ENCODE data around the gene PLAC1.

The PLAC1 gene

DNA sequence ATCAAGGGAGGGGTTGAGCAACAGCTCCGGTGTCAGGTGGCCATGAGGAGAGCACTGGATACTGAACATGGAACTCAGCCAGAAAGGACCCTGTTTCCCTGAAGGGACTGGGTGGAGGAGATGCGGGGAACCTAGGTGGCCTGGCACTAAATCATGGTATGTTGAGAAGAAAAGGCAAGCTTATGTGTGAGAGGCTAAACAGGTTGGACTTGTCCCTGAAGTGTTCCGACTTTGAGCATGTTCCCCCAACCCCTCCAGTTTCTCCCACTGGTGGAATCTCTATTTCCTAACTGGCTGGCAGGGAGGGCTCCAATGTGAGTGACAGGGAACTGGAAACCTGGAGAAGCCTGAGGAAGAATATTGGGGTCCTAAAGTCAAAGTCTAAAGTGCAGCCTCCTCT is 69.5 kb downstream of the PLAC1 start:
- DNase-seq (ENCODE audit: low read depth in 3 of 3), result no peak

DNA sequence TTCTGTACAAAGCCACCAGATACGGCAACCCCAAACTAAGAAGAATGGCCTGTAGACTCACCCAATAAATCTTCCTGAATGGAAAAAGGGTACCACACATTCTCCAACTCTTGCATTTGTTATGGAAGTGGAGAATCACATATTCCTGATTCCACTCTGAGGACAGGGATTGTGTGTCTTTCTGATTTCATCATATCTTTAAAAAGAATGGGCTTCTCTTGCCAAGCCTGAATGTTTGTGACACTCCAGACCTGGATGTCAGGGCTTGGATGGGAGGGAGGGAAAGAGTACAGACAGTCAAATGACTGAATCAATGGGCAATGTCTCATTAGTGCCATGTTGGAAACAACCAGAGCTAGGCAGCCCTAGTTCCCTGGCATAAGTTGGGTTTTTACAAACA is 77.4 kb downstream of the PLAC1 start:
- no peak for DNase-seq (ENCODE audit: low read depth in 3 of 3)

DNA sequence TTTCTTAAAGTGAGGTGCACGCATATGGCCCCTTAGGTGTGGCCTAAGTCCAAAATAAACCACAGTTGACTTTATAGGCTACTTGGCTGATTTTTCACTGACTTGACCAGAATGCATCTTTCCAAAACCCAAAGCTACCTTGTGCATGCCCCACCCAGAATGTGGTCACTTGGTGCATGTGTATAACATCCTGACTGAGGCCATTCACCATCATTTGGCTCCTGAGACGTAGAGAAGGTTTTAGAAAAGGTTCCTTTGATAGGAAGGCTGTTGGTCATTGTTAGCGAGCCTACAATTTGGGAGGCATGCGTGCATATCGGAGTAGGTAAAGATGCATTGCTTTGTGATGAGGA is 84.6 kb downstream of the PLAC1 start:
- no peak for DNase-seq (ENCODE audit: low read depth in 3 of 3)

DNA sequence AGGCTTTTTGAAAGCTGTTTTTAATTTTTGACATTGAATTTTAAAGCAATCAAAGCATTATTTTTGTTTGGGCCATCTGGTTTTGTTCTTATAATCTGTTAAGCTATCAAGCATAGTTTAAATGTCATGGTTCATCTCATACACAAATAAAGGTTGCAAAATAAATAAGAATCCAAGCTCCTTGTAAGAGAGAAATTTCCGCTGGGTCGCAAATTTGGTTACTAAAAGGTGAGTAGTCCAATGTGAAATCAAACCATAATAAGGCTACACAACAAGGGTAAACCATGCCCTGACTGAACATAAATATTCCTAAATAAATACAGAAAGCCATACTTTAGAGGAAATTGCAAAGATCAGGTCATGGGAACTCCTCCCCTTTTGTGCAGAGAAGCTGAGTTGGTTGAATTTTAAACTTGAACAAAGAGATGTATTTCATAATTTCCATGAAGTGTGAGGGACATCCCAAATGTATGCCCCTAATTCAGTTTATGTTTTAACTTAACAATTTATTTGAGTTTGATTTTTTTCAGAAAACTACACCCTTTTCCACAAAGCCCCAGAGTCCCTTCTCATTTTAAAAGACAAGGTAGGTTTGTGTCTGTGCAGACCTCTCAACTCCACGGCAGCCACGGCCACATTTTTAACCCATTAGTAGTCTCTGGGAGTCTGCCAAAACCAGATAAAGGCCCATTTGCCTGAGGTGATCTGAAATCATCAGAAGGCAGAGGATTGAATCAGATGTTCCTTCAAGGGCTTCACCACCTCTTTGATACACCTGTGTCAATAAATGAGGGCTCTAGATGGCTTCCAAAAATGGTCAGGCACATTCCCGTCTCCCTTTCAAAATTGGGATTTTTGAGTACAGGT is 85.2 kb downstream of the PLAC1 start:
- DNase-seq (ENCODE audit: low read depth in 3 of 3), result no peak

DNA sequence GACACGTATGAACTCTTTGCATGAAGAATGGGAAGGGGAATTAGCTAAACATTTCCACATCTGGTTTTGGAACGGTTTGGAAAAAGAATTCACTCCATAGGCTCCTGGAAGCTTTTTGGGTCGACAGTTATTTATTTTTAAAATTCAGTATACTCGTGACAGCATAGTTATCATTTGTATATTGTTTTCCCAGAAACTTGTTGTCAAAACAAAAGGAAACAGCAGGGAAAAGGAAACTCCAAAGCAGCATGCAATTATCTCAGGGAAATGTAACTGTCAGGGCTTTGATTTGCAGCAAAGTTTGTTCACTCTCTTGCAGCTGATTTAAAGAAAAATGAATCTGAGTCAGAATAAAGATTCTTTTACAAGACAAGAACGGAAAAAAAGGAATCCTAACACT is 86.5 kb downstream of the PLAC1 start:
- DNase-seq (ENCODE audit: low read depth in 3 of 3), result no peak

DNA sequence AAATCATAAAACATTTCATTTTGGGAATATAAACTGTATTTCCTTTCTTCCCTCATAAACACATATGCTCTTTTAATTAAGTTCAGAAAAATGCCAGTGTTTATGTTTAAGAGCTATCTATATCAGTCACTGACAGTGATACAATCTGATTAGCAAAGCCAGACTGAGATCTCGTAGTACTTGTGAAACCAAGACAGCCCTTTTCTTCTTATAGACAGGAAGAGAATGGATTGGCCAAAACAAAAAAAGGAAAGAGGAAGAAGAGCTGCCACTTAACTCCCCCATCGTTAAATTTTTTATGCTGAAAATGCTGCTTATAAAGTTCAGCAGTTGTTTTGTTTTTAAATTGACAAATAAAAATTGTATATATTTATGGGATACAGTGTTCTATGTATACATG is 87.4 kb downstream of the PLAC1 start:
- no peak for DNase-seq (ENCODE audit: low read depth in 3 of 3)

DNA sequence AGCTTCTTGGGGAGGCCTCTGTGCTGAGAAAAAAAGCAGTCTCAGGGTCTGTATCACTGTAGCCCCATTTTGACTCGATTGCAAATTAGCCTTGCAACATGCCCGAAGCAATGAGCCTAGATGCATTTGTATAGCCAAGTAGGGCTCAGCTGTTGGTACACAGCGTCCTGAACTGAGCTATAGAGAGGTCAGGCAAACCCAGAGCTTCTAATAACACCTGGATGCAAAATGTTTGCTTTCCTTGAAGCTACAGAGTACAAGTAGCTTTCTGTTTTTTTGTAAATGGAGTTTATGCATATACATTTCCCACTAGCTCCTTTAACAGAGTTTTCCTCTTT is 87.8 kb downstream of the PLAC1 start:
- no peak for DNase-seq (ENCODE audit: low read depth in 3 of 3)

DNA sequence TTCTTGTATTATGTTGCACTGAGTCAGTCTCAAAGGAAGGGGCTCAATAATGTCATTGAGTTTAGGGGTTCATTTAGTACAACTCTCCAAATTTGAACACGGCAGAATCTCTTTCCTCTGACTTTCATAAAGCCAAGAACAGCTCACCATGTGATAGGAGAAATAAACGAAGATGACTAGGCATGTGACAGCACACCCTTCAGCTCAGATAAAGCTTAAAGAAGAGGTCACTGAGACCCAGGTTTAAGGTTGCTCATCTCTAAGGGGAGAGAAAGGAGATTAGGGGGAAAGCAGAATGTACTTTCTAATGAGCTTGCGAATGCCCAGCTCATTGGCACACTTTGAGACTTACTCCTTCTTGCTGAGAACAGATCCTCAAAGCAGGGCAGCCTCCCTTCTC is 89.0 kb downstream of the PLAC1 start:
- no peak for DNase-seq (ENCODE audit: low read depth in 3 of 3)

DNA sequence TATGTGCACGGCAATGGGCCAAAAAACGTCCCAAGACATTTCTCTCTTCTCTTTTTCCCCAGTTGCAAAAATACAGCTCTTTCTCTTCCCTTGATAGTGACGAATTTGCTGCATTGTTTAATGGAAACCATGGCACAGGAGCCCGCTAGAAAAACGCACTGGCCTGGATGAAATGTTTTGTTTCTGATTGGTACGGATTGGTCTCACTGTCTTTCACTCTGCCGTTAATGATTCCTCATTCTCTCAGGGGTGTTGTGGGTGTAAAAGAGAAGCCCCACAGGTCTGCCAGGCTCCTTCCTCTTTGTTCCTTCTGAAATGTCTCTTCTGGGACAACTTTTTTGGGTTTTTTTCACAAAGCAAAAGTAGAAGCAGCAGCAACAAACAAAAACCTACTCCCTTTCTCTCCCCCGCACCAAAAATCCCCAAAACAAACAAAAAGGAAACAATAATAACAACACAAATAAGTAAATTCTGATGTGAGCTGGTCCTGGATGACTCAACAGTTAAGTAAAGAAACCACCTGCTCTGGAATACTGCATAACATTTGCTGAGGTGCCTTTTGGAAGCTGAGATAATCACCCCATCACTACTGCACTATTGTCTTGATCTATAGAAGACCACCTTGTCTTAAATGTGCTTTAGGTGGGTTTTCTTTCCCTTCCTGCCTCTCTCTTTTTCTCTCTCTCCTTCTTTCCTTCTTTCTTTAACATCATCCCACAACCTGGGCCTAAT is 89.8 kb downstream of the PLAC1 start:
- DNase-seq (ENCODE audit: low read depth in 3 of 3), result no peak

DNA sequence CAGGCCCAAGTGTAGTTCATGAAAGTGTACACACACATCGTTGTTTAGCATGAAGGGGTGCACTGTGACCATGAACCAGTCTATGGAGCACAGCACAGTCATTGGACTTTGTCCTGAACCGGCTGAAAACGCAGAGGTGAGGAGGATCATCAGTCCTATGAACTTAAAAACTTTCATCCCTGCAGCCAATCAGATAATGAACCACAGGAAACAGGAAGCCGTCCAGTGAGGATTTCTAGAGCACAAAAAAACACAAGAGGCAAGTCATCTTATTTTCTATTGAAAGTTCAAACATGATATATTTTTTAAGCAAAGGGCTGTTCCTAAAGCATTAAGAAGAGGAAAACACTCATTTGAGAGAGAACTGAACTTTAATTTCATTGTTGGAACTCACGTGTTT is 91.8 kb downstream of the PLAC1 start:
- no peak for DNase-seq (ENCODE audit: low read depth in 3 of 3)

DNA sequence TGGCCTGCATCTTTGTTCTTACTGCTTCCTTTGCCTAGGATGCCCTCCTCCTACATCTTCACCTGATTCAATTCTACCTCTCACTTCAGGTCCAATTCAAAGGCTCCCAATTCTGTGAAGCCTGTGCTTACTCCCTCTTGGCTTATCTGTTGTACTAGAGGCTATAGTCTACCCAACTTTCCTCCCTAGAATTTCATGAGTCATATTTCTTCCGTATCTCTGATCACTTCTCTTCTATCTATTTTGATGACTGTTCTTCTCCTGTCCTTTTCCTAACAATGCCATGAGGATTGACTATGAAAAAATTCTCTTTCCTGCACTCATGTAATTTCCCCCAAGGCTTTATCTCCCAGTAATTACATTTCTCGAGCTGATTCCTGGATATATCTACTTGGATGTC is 96.3 kb downstream of the PLAC1 start:
- DNase-seq (ENCODE audit: low read depth in 3 of 3), result no peak

DNA sequence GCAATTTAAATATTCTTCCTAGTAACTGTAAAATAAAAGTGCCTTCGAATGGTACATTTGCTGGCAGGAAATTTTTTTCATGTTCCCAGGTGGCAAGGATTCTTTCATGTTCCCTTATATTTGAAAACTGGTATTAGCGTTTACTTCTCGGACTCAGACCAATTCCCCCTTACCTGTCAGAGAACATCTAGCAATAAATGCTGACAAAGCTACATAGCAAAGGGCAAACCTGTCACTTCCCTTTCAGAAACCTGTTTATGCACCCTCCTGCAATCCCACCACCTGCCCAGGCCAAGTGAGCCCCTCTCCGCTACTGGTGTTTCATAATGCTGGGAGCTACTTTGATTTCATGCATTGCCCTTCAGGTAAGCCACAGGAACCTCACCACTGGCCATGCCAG is 100.1 kb downstream of the PLAC1 start:
- no peak for DNase-seq (ENCODE audit: low read depth in 3 of 3)

DNA sequence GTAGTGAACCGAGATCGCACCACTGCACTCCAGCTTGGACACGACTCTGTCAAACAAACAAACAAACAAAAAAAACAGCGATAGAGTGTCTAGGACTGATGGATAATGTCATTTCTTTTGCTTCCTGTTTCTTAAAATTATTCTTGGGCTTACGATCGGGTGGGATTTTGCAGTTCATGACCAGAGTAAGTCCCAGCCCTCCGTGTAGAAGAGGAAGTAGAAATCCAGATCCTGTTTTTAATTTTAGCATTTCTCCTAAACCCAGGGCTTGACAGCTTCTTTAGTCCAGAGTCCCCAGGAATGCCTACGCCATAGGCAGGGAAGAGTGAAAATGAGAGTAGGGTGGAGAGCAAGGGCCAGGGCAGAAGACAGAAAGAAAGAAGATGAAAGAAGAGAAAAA is 104.0 kb downstream of the PLAC1 start:
- DNase-seq (ENCODE audit: low read depth in 3 of 3), result no peak

DNA sequence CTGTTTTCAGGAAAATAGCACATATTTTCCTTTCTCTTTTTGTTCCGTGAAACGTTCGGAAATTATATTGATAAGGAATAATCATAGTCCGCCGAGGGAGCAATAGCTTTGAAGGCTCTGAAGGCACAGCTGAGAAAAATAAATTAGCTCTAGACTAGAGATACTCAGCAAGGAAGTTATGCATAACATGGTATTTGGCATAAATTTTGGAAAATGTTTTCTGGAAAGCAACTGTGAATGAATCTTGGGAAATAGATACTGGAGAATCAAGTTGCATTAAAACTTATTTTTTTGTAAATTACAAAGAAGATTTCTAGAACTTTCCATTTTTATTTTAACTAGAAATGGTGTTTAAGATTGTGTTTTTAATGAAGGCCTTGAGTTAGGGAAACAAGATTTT is 105.9 kb downstream of the PLAC1 start:
- DNase-seq (ENCODE audit: low read depth in 3 of 3), result no peak

DNA sequence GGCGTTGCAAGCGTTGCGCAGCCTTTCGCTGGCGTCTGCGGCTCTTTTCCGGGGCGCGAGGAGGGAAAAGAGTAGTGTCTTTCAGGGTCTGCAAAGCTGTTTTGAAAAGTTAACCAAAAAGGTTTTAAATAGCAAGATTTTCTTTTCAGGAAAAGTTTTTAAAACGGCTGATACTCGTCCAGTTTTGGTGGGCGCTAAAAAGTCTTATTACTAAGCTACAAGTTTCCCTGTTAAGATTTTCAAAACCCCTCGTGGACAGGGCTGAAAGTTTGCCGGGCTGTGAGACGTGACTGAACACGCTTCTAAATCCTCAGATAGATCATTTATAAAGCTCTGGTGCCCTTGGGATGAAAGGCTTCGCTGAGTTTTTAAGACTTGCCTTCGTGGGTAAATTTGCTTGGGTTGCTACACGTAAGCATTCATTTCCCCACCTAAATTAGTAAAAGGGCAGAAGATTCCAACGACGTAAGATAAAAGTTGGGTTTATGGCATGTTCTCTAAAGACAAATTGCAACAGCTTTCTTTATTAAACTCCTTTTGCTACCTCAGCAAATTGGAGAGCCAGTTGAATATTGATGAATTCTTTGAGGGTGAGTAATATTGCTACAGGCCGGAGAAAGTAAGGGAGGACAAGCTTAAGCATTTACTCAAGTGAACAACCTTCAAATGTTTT is 106.8 kb downstream of the PLAC1 start:
- no peak for DNase-seq (ENCODE audit: low read depth in 3 of 3)

DNA sequence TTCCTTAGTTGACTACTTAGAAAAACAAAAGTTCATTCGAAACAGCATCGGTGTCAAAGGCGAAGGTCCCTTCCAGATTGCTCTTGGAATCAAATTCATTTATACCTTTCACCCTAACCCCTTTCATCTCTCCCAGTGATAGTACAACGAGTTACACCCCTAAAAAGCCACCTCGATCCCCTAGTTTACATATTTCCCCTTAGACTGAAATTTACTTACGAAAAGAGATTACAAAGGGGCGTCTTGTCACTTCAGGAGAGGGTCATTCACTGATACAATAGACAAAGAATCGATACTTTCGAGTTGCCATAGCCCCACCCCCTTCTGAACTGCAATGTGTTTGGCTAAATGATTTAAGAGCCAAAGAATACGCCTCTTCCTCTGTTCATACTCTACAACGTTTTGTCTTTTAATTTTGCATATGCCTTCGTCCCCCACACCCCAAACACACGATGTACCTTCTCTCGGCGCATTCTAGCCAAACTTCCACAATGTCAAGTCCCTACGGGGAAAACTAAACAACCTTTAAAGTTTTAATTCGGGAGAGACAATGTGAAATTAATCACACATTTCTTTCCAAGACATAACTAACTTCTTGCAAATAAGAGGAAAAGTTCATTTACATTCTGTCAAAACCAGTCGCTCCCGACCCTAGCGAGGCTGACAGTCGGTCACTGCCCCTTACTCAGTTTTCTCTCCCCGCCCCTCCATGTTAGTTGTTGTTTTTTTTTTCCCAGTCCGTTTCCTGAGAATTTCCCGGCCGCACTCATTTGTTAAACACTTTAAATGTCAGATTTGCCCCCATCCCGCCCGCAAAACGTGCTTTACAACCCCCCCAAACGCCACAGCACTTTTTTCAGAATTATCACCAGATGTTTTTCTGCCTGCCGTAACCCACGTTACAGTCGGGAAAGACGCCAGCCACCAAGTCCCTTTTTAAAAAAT is 109.7 kb downstream of the PLAC1 start:
- no peak for DNase-seq (ENCODE audit: low read depth in 3 of 3)

DNA sequence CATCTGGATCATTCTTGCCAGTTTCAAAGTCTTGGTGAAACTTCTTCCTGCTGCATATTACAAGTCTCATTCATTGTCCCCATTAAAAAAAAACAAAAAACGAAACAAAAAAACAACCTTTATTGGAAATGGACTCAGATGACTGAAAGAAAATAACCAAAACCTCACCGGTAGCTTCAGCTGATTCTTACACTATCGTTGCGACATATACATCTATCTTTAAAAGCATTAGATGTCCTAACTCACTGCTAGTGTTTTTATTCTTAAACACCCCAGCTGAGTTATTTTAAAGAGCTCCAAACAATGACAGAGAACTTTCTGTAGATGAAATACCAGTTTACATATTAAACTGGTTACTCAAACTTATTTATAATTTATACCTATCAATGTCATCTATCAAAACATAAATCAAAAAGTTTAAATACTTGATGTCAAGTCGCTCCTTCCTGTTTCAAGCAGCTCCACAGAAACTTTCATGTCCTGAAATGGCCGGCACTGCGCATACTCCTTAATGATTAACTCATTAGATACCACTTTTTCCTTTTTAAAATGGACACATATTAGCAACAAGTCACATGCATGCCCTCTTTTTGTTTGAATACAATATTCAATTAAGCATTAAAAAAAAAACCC is 111.1 kb downstream of the PLAC1 start:
- no peak for DNase-seq (ENCODE audit: low read depth in 3 of 3)

DNA sequence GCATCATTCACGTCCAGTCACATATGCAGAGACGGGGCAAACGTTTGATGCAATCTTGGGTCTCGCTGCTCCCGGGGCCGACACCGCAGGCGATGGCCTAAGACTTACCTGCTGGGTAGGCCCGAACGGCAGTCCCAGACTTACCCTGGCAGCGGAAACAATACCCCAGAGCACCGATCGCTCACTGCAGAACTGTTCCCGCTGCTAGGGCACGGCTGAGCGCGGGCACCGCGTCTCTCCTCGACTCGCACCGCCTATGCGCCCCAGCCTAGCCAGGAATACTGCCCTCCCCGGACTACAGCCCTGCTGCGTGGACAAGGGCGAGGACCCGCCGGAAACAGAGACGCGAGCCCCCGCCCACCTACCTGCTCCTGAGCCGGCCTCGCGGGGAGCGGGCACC is 112.1 kb downstream of the PLAC1 start:
- DNase-seq (ENCODE audit: low read depth in 3 of 3), result no peak

DNA sequence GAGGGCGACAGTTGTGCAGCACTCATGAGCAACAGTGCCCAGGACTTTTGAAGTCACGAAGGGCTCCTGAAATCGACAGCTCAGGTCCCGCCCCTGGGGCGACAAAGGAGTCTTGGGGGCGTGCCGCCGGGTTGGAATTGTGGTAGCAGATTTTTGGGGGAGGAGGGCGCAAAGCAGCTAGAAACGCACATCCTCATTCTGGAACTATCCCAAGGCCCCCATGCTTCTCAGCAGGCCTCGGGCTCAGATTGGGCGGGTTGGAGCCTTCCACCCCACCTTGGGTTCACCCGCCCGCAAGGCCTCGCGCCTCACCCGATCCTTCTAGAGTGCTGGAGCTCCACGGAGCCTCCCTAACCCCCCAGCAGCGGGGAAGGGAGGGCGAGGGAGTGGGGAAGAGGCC is 112.8 kb downstream of the PLAC1 start:
- no peak for DNase-seq (ENCODE audit: low read depth in 3 of 3)

DNA sequence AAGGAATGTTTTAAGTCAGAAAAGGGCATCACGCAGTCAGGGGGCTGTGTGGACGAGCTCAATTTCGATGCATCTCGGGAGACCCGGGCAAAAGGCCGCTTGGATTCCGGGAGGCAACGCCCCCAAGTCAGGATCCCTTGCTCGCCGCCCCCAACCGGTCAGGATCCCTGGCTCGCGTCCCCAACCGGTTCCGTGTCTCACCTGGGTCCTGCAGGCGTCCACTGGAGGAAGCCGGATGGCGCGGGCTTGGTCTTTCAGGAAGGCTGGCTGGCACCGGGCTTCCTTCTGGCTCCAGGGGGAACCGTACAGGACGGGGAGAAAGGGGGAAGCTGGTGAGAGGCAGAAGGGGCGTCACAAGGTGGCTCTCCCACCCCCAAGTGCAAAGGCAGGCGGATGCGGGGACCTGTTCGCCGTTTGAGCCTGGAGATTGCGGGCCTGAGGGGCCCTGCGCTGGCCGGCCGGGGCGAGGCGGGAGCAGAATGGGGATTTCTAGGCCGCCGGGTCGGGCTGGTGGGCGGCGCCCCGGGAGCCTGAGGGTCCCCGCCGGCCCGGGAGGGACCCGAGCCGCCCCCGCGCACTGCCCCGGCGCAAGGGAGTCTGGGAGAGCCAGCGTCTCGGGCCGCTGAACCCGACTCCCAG is 113.6 kb downstream of the PLAC1 start:
- DNase-seq (ENCODE audit: low read depth in 3 of 3), result no peak

DNA sequence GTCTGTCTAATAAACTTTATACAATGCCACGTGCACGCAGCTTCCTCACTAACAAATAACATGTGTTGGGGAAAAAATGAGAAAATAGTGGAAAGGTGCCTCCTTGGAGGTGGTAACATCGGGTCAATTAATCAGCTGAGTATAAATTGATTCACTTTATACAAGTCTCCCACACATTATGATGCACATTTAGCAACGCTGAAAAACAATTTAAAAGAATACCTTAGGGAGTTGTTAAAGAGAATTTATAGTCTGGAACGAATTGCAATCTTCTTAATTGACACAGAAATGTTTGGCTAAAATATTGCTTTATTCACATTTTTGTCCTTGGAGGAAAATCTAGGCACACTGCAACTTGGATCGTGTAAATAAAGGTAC is 114.1 kb downstream of the PLAC1 start:
- no peak for DNase-seq (ENCODE audit: low read depth in 3 of 3)

Measured in stimulated activated CD4-positive, alpha-beta T cell treated with anti-CD3 and anti-CD28 coated beads, TNF-alpha, amount 100 ng/mL, for 48 hours (primary cell).